Activated B cell treated with CpG ODN at 0.5 μM for 24 hours (primary cell): Measurements from ENCODE around the gene RMI2. TPM values are rescaled to one million over a fixed set of nuclear protein-coding genes. Genes with fewer than 3 reads are reported as not detected.

Source experiments
- ATAC-seq: fragments of 200-7000 bp; cut with Tn5 transposase; one replicate; pipeline ENCODE4 v1.10.0; 2021; ENCODE audit warnings: low read depth, mild to moderate bottlenecking, moderate library complexity
- CTCF ChIA-PET: fragments of 350-600 bp; sonication (Branson Sonifier 250); formaldehyde crosslinking; loops from one replicate; lab custom pipeline; 2021; ENCODE audit warnings: antibody characterized with exemption; lab: Charles Lee
- POLR2A ChIA-PET: fragments of 350-600 bp; sonication (Branson Sonifier 250); formaldehyde crosslinking; loops from one replicate; lab custom pipeline; 2021; ENCODE audit warnings: antibody characterized with exemption; lab: Charles Lee
- DNase-seq: peaks from one replicate; pipeline ENCODE4 v3.0.0; 2022
- H3K27ac Mint-ChIP-seq: one replicate; pipeline ENCODE4 v1.8.0; 2020; ENCODE audit warnings: mixed read lengths
- H3K27me3 Mint-ChIP-seq: one replicate; pipeline ENCODE4 v1.8.0; 2021; ENCODE audit warnings: mixed read lengths
- H3K36me3 Mint-ChIP-seq: one replicate; pipeline ENCODE4 v1.8.0; 2021; ENCODE audit warnings: low read depth, mixed read lengths
- H3K4me1 Mint-ChIP-seq: one replicate; pipeline ENCODE4 v1.8.0; 2021; ENCODE audit warnings: mixed read lengths
- H3K4me3 Mint-ChIP-seq: one replicate; pipeline ENCODE4 v1.8.0; 2020; ENCODE audit warnings: mild to moderate bottlenecking, mixed read lengths
- H3K9me3 Mint-ChIP-seq: one replicate; pipeline ENCODE4 v1.8.0; 2020; ENCODE audit warnings: mixed read lengths
- CTCF ChIP-seq: fragments of 200-600 bp; IDR thresholded peaks from one replicate; pipeline ENCODE4 v1.8.0; 2022; ENCODE audit warnings: antibody characterized with exemption, mild to moderate bottlenecking
- intact Hi-C: fragments of 100-400 bp; cut with micrococcal nuclease; formaldehyde crosslinking; loops from one replicate; pipeline ENCODE4 v1.15.1; 2024
- total RNA-seq: library from RNA; stranded (reverse); gene quantifications from 2 replicates; pipeline ENCODE4 v1.2.3, GENCODE V29; 2022

RMI2 gene
- total RNA-seq, 1 donor from 2014 or later = 8.1 TPM

GRCh38 chr16:11399261-11399831 lies 54.1 kb downstream of the RMI2 start:
- no peak for ATAC-seq
- Mint-ChIP-seq H3K27ac (no peak overlapping the region), H3K27me3 (no peaks in the 10 kb centered on the region), H3K4me3 (no peak overlapping the region), H3K9me3 (no peaks in the 10 kb centered on the region), H3K36me3 (no peaks in the 10 kb centered on the region), H3K4me1 (peaks cover 4% of the 10 kb centered on the region)
- intact Hi-C loops = loop anchor here (10.0 kb wide), 1 partner anchor 55 kb away; no protein-coding TSS in a partner anchor
- ChIA-PET POLR2A (interaction anchor here (0.6 to 1.4 kb wide), 3 partner anchors 9 to 414 kb away, joined by 3 to 12 read pairs (median 4); partner anchors contain the start of gene SOCS1), CTCF (interaction anchor here (1.3 to 1.5 kb wide), 3 partner anchors 23 to 315 kb away, joined by 3 to 4 read pairs (median 4); no protein-coding TSS in a partner anchor)
- DNase-seq = no peak
- TF ChIP-seq CTCF = no peak

- H3K4me3 Mint-ChIP-seq = no peak overlapping the region
- DNase-seq (no peak), ATAC-seq (no peak)
- ChIA-PET CTCF (interaction anchor here (0.6 kb wide), 1 partner anchor 105 kb away, joined by 4 read pairs; no protein-coding TSS in a partner anchor), POLR2A (interaction anchor here (0.6 to 1.4 kb wide), 3 partner anchors 10 to 413 kb away, joined by 3 to 12 read pairs (median 4); partner anchors contain the start of gene SOCS1)
- intact Hi-C loops = no loop called here
- H3K27me3 Mint-ChIP-seq = no peaks in the 10 kb centered on the region
- peaks cover 4% of the 10 kb centered on the region for H3K4me1 Mint-ChIP-seq
- no peak overlapping the region for H3K27ac Mint-ChIP-seq
- TF ChIP-seq CTCF = no peak
- no peaks in the 10 kb centered on the region for H3K36me3 Mint-ChIP-seq
- no peaks in the 10 kb centered on the region for H3K9me3 Mint-ChIP-seq
Observed at GRCh38 chr16:11400076-11400475, 54.8 kb downstream of the RMI2 start.

Other genes with a start within 250 kb of the RMI2 start
- gene SOCS1, start 89.3 kb upstream of the RMI2 start, total RNA-seq = 68.6 and 76.2 TPM in 2 replicates
- not detected in 2 replicates for gene TNP2, start 76.1 kb upstream of the RMI2 start, total RNA-seq
- gene PRM3, start 71.8 kb upstream of the RMI2 start, total RNA-seq = not detected in 2 replicates
- not detected in 2 replicates for gene PRM2, start 69.0 kb upstream of the RMI2 start, total RNA-seq
- gene PRM1, start 64.1 kb upstream of the RMI2 start, total RNA-seq = not detected in 2 replicates
- gene LITAF, start 241.5 kb downstream of the RMI2 start, total RNA-seq = 124 and 126 TPM in 2 replicates